ENCODE results near the gene SLC27A4.

DNA sequence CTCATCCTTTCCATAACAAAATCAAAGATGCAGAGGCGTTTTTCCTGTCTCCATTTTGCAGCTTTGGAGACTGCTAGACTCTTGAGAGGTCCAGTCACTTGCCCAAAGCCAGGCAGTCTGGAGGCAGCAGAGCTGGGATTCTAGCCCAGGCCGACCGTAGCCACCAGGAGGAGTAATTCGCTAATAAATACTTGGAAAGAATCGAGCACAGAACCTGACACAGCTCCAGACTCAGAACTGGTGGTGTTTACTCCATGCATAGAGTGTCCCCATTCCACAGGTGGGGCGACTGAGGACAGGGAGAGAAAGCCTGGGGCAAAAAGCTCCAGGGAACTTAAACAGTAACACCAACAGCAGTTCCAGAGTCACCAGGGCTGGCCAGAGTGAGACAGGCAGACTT, 69.7 kb downstream of the SLC27A4 start:
- TF ChIP-seq, protein P1, sequence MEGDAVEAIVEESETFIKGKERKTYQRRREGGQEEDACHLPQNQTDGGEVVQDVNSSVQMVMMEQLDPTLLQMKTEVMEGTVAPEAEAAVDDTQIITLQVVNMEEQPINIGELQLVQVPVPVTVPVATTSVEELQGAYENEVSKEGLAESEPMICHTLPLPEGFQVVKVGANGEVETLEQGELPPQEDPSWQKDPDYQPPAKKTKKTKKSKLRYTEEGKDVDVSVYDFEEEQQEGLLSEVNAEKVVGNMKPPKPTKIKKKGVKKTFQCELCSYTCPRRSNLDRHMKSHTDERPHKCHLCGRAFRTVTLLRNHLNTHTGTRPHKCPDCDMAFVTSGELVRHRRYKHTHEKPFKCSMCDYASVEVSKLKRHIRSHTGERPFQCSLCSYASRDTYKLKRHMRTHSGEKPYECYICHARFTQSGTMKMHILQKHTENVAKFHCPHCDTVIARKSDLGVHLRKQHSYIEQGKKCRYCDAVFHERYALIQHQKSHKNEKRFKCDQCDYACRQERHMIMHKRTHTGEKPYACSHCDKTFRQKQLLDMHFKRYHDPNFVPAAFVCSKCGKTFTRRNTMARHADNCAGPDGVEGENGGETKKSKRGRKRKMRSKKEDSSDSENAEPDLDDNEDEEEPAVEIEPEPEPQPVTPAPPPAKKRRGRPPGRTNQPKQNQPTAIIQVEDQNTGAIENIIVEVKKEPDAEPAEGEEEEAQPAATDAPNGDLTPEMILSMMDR (conservative IDR thresholded peaks at IDR 0.05 in 1 of 2, IDR thresholded peaks at IDR 0.05 in 1 of 2; ENCODE audit: extremely low read depth in 1 of 2, insufficient read depth in 1 of 2, low read depth in 1 of 2, low read length in 2 of 2) = peak in 1 of 2 donors; percentile 23
- TF ChIP-seq EZH2 (IDR thresholded peaks at IDR 0.05; ENCODE audit: borderline replicate concordance, low read length) = no peak
